Liver (tissue), 3 donors: Measurements from ENCODE around the gene ANKDD1B.

Experiments used
- ATF3 ChIP-seq: IDR thresholded peaks from 2 replicates; pipeline ENCODE4 v1.6.1; 2016; ENCODE audit warnings: antibody characterized with exemption
- CTCF ChIP-seq: fragments of 150-350 bp; IDR thresholded peaks from 2 replicates; pipeline ENCODE4 v1.5.1; 2017; ENCODE audit warnings: improper control_type of control experiment, low read depth, low read length; ENCODE audit not compliant: missing input control
- FOXA2 ChIP-seq: IDR thresholded peaks from 2 replicates; pipeline ENCODE4 v1.6.1; 2016; ENCODE audit warnings: antibody characterized with exemption
- GABPA ChIP-seq, 2 donors: IDR thresholded peaks in 1 of 2; conservative IDR thresholded peaks in 1 of 2; 2 replicates each; pipeline ENCODE4 v1.6.1; 2016; ENCODE audit warnings: antibody characterized with exemption in 2 of 2, mild to moderate bottlenecking in 1 of 2, moderate library complexity in 1 of 2
- JUND ChIP-seq, 2 donors: IDR thresholded peaks; 2 replicates each; pipeline ENCODE4 v1.6.1; 2016; ENCODE audit warnings: antibody characterized with exemption in 2 of 2
- RAD21 ChIP-seq, 2 donors: IDR thresholded peaks; 2 replicates each; pipeline ENCODE4 v1.6.1; 2016; ENCODE audit warnings: antibody characterized with exemption in 2 of 2, mild to moderate bottlenecking in 2 of 2
- YY1 ChIP-seq: IDR thresholded peaks from 2 replicates; pipeline ENCODE4 v1.6.1; 2016; ENCODE audit warnings: antibody characterized with exemption, mild to moderate bottlenecking
- TF ChIP-seq, protein P1 (sequence below): IDR thresholded peaks from 2 replicates; pipeline ENCODE4 v1.6.1; 2016; ENCODE audit warnings: antibody characterized with exemption
- TF ChIP-seq, protein P2 (sequence below): IDR thresholded peaks from 2 replicates; pipeline ENCODE4 v1.6.1; 2016; ENCODE audit warnings: antibody characterized with exemption
- donor health status: healthy.
- donor health status: healthy.

DNA sequence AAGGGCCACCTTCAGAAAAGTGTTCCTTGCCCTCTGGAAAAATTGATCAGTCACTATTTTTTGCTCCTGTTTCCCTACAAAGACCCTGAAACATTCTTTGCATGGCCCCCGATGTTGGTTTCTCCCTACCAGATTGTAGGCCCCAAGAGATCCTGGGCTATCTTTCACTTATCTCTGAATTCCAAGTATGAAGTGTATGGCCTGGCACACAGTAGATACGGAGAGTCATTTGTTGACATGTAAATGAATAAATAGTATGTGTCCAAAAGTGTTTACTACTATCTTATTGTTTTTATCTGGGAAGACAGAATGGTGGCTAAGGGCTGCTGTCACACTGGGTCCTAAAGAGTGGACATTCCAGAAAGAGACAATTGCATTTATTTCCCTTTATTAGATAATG is 7.4 kb upstream of the ANKDD1B start:
- no peak for TF ChIP-seq RAD21 (IDR thresholded peaks at IDR 0.05)
- TF ChIP-seq CTCF = no peak
- TF ChIP-seq ATF3 = no peak
- no peak for TF ChIP-seq GABPA (IDR thresholded peaks at IDR 0.05 in 1 of 2, conservative IDR thresholded peaks at IDR 0.05 in 1 of 2)
- TF ChIP-seq YY1 = no peak
- no peak for TF ChIP-seq FOXA2
- TF ChIP-seq, protein P1, sequence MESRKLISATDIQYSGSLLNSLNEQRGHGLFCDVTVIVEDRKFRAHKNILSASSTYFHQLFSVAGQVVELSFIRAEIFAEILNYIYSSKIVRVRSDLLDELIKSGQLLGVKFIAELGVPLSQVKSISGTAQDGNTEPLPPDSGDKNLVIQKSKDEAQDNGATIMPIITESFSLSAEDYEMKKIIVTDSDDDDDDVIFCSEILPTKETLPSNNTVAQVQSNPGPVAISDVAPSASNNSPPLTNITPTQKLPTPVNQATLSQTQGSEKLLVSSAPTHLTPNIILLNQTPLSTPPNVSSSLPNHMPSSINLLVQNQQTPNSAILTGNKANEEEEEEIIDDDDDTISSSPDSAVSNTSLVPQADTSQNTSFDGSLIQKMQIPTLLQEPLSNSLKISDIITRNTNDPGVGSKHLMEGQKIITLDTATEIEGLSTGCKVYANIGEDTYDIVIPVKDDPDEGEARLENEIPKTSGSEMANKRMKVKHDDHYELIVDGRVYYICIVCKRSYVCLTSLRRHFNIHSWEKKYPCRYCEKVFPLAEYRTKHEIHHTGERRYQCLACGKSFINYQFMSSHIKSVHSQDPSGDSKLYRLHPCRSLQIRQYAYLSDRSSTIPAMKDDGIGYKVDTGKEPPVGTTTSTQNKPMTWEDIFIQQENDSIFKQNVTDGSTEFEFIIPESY = no peak
- no peak for TF ChIP-seq JUND (IDR thresholded peaks at IDR 0.05)
- TF ChIP-seq, protein P2, sequence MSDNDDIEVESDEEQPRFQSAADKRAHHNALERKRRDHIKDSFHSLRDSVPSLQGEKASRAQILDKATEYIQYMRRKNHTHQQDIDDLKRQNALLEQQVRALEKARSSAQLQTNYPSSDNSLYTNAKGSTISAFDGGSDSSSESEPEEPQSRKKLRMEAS = no peak
